ENCODE data around the gene RFX6.
"Not testable (repeated sequence)": the region's sequence is repeated elsewhere in the genome, so short reads cannot be mapped to it uniquely, and the experiment has no call there.

RFX6 gene
- total RNA-seq, result 0 reads per million in 4 donors

- no peak for DNase-seq
Measured at GRCh38 chr6:116876635-116877611, at the start of gene RFX6. Gene RFX6 (plus strand): TSS chr6:116877242. CDS start chr6:116877276, 34 bp downstream.

GRCh38 chr6:116827561-116828240 lies 49.3 kb upstream of the RFX6 start:
- no peak for DNase-seq

- no peak for DNase-seq
Measured at GRCh38 chr6:116828983-116829382, 48.1 kb upstream of the RFX6 start, which contains the start of gene GPRC6A. Gene GPRC6A (minus strand): TSS chr6:116829083. CDS start chr6:116829013, 70 bp downstream.

- DNase-seq, result not testable (repeated sequence)
Measured at GRCh38 chr6:116834526-116834925, 42.5 kb upstream of the RFX6 start.

- no peak for DNase-seq
Measured at GRCh38 chr6:116836606-116837342, 40.3 kb upstream of the RFX6 start.

- no peak for DNase-seq
Measured at GRCh38 chr6:116840091-116840490, 37.0 kb upstream of the RFX6 start.

- no peak for DNase-seq
Measured at GRCh38 chr6:116842459-116842858, 34.6 kb upstream of the RFX6 start.

- no peak for DNase-seq
Measured at GRCh38 chr6:116847227-116847626, 29.8 kb upstream of the RFX6 start.

GRCh38 chr6:116858060-116858459 lies 19.0 kb upstream of the RFX6 start:
- DNase-seq, result no peak

- no peak for DNase-seq
Measured at GRCh38 chr6:116859264-116859663, 17.8 kb upstream of the RFX6 start.

- peak in 1 of 5 donors; percentile 24 for DNase-seq
Measured at GRCh38 chr6:116866281-116866871, 10.7 kb upstream of the RFX6 start.

- no peak for DNase-seq
Measured at GRCh38 chr6:116872771-116873170, 4.3 kb upstream of the RFX6 start.

- no peak for DNase-seq
Measured at GRCh38 chr6:116876107-116876506, 935 bp upstream of the RFX6 start.

- DNase-seq, result no peak
Measured at GRCh38 chr6:116877743-116878142, 701 bp downstream of the RFX6 start.

- no peak for DNase-seq
Measured at GRCh38 chr6:116881236-116881635, 4.2 kb downstream of the RFX6 start.

- no peak for DNase-seq
Measured at GRCh38 chr6:116883005-116883404, 6.0 kb downstream of the RFX6 start.

- no peak for DNase-seq
Measured at GRCh38 chr6:116884530-116884929, 7.5 kb downstream of the RFX6 start.

GRCh38 chr6:116887168-116887567 lies 10.1 kb downstream of the RFX6 start:
- no peak for DNase-seq

- no peak for DNase-seq
Measured at GRCh38 chr6:116887894-116888293, 10.9 kb downstream of the RFX6 start.

GRCh38 chr6:116888732-116889360 lies 11.8 kb downstream of the RFX6 start:
- DNase-seq, result no peak

GRCh38 chr6:116894669-116895068 lies 17.6 kb downstream of the RFX6 start:
- DNase-seq, result no peak

GRCh38 chr6:116895935-116896334 lies 18.9 kb downstream of the RFX6 start:
- DNase-seq, result no peak
